Embryonic facial prominence (tissue), 1 donor: ENCODE data around the gene KIF22.
"Not testable (repeated sequence)": the region's sequence is repeated elsewhere in the genome, so short reads cannot be mapped to it uniquely, and the experiment has no call there.

Experiments
- DNase-seq: peaks from one replicate; pipeline ENCODE4 v3.0.0-alpha.2; 2016; ENCODE audit errors: extremely low spot score

The KIF22 gene

GRCh38 chr16:29766571-29766970 is 24.0 kb upstream of the KIF22 start:
- DNase-seq: no peak

- DNase-seq: no peak
These were observed 23.5 kb upstream of the KIF22 start for GRCh38 chr16:29767062-29767461.

- DNase-seq: no peak
These were observed 21.0 kb upstream of the KIF22 start for GRCh38 chr16:29769507-29769906.

GRCh38 chr16:29770250-29770929 is 20.2 kb upstream of the KIF22 start:
- DNase-seq: no peak

- DNase-seq: not testable (repeated sequence)
These were observed 18.2 kb upstream of the KIF22 start for GRCh38 chr16:29772330-29772729.

- no peak for DNase-seq
These were observed 15.8 kb upstream of the KIF22 start for GRCh38 chr16:29774730-29775129.

- no peak for DNase-seq
These were observed 14.7 kb upstream of the KIF22 start for GRCh38 chr16:29775742-29776408.

GRCh38 chr16:29777576-29778350 is 12.8 kb upstream of the KIF22 start, which contains the start of gene ZG16:
ZG16 (plus strand) TSS chr16:29778256; CDS start chr16:29779267, 1,011 bp downstream.
- DNase-seq: no peak

GRCh38 chr16:29779474-29779873 is 11.1 kb upstream of the KIF22 start:
- DNase-seq: no peak

- not testable (repeated sequence) for DNase-seq
These were observed 7.2 kb upstream of the KIF22 start for GRCh38 chr16:29783094-29783953.

GRCh38 chr16:29784157-29784556 is 6.4 kb upstream of the KIF22 start:
- no peak for DNase-seq

GRCh38 chr16:29784901-29785500 is 5.5 kb upstream of the KIF22 start:
- DNase-seq: no peak

- not testable (repeated sequence) for DNase-seq
These were observed 3.4 kb upstream of the KIF22 start for GRCh38 chr16:29787155-29787554.

GRCh38 chr16:29789775-29790182 is 772 bp upstream of the KIF22 start:
- DNase-seq: no peak

GRCh38 chr16:29790949-29791844 is 646 bp downstream of the KIF22 start:
- no peak for DNase-seq

GRCh38 chr16:29791845-29792807 is 1.6 kb downstream of the KIF22 start:
- no peak for DNase-seq

- DNase-seq: not testable (repeated sequence)
These were observed 2.6 kb downstream of the KIF22 start for GRCh38 chr16:29793153-29793552.

- no peak for DNase-seq
These were observed 3.7 kb downstream of the KIF22 start for GRCh38 chr16:29794231-29794710.

- no peak for DNase-seq
These were observed 11.9 kb downstream of the KIF22 start for GRCh38 chr16:29802416-29802935.
